ENCODE results near the gene ZNF142.

Gene ZNF142

GRCh38 chr2:218648787-218649100 lies 10.7 kb downstream of the ZNF142 start:
- no peak for DNase-seq

GRCh38 chr2:218648088-218648786 lies 11.2 kb downstream of the ZNF142 start:
- peak; percentile 45 to 56 for DNase-seq

- no peak for DNase-seq
These were observed 14.3 kb downstream of the ZNF142 start for GRCh38 chr2:218645126-218645525.

GRCh38 chr2:218644721-218645120 lies 14.7 kb downstream of the ZNF142 start:
- no peak for DNase-seq

DNA sequence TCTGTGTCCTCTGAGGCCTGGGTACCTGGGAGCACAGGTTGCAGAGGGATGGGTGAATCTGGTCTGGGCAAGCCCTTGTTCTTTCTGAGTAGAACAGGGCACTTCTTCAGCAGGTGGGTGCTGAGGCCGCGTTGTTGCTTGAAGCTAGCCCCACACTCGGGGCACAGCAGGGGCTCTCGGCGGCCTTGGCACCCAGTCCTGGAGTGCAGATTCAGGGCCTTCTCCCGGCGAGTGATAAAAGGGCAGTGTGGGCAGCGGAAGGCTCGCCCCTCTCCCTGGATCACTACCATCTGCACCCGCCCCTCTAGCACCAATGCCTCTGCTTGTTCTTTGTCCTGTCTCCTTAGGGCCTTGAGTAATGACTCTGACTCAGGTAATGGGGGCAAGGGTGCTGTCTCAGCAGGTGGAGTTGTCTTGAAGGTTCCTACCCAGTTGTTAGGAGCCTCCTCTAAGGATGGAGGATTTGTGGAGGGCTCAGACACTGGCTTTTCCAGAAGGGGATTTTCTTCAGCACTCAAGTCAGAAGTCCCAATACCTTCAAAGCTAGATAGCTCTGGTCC lies 15.6 kb downstream of the ZNF142 start:
- DNase-seq: no peak

GRCh38 chr2:218642786-218643185 lies 16.6 kb downstream of the ZNF142 start:
- DNase-seq: no peak

DNA sequence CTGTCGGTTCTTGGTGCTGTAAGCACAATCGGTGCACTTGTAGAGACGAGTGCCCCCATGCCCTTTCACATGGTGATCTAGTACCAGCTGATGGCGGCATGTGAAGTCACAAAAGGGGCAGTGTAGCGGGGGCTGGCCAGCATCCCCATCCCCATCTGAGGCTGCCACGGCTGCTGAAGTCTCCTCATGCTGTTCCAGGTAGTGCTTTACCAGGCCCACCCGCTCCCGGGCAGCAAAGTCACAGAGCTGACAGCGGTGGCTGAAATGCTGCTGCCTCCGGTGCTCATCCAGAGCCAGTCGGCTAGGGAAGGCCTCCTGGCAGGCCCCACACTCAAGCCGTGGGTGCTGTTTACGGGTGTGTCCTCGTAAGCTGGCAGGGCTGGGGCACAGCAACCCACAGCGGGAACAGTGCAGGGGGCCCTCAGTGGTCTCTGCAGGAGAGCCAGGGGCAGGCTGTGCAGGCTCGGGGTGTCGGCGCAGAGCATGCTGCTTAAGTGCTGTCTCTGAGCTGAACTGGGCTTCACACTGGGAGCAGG lies 17.2 kb downstream of the ZNF142 start:
- no peak for DNase-seq

- DNase-seq: no peak
These were observed 21.1 kb downstream of the ZNF142 start for GRCh38 chr2:218638372-218638771.

DNA sequence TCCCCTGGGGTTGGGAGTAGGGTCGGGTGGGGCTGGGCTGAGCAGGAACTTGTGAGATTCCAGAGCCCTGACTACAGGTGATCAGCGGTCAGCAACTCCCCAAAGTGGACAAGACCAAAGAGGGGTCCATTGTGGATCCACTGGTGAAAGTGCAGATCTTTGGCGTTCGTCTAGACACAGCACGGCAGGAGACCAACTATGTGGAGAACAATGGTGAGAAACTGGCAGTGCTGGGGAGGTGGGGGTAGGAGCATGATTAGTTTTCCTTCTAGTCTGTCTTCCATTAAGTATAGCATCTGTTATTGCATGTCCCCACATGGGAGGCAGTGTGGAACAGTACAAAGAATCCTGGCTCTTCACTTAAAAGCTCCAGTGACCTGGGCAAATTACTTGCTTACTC lies 23.7 kb downstream of the ZNF142 start:
- no peak for DNase-seq

DNA sequence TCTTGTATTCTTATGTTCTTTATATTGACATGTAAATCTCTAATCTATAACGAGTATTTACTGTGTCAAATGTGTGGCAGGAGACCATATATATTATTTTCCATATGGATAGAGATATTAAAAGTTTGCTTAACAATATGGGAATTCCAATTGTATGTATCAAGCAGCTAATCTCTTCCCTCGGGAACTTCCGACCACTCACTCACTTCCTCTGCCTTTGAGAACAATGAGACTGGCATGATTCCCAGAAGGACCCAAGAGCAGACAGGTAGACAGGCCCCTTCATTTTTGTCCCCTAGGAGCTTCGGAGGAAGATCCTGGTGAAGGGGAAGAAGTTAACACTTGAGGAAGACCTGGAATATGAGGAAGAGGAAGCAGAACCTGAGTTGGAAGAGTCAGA lies 27.6 kb downstream of the ZNF142 start:
- DNase-seq: no peak

- no peak for DNase-seq
These were observed 31.5 kb downstream of the ZNF142 start for GRCh38 chr2:218627939-218628338.

DNA sequence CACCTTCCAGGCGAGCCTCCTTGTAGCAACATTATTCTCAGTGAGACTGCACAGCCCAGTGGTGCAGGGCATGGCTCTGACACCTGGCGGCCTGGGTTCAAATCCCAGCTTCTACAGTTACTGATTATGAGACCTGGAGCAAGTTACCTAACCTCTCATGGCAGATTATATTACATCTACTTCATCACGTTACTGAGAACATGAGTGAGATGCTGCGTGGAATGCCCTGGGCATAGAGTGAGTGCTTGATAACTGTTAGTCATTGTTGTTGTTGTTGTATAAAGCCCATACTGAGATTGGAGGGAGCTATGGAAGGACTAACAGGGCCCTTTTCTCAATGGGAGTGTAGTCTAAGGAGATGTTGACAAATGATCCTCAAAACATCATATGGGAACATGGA lies 33.1 kb downstream of the ZNF142 start:
- DNase-seq: no peak

- DNase-seq: no peak
These were observed 36.1 kb downstream of the ZNF142 start for GRCh38 chr2:218623366-218623705.

DNA sequence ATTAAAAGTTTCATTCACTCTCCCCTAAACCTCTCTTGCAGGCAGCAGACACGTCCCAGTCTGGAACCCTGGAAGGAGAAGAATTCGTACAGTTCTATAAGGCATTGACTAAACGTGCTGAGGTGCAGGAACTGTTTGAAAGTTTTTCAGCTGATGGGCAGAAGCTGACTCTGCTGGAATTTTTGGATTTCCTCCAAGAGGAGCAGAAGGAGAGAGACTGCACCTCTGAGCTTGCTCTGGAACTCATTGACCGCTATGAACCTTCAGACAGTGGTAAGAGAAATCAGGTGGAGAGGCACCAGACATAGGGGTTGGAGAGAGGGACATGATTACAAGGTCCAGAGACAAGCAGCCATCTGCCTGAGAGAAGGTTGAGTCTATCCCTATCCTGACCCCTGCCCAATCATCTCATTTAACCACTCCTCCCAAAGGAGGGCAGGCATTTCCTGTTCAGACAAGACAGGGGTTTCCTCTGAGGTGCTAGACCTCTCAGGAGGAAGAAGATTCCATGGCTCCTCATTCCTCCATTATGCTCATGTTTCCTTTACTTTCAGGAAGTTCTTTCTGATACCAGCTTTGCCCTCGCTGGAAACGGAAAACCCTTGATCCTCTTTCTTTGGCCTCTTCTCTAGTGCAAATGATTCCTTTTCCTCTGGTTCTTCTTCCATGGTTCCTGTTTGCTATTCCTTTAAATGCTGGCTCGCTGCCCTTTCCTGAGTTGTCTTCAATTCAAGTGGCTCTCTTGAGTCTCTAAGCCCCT lies 36.6 kb downstream of the ZNF142 start:
- no peak for DNase-seq

DNA sequence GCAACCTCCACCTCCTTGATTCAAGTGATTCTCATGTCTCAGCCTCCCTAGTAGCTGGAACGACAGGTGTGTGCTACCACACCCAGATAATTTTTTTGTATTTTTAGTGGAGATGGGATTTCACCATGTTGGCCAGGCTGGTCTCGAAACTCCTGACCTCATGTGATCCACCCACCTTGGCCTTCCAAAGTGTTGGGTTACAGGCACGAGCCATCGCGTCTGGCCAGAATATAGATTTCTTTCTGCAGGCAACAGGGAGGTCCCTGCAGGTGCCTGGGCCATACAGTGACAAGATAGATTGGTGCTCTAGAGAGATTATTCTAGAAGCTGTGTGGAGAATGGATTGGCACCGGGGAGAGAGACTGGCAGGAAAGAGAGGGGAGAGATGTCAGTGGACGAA lies 38.4 kb downstream of the ZNF142 start:
- no peak for DNase-seq

- DNase-seq: no peak
These were observed 41.1 kb downstream of the ZNF142 start for GRCh38 chr2:218618102-218618860.

- no peak for DNase-seq
These were observed 43.5 kb downstream of the ZNF142 start for GRCh38 chr2:218615868-218616315.

GRCh38 chr2:218607436-218608115 lies 51.8 kb downstream of the ZNF142 start, which contains the start of gene PLCD4:
Gene PLCD4, plus strand, starts transcription at chr2:218607899. Its CDS starts 7,841 bp downstream, at chr2:218615740.
- no peak for DNase-seq

- DNase-seq: peak; percentile 11 to 48
These were observed 54.0 kb downstream of the ZNF142 start for GRCh38 chr2:218605432-218605831.

Data from NCI-H2081 (cell line).